HepG2 (cell line): ENCODE measurements around the gene RASIP1. TPM values are rescaled to one million over a fixed set of nuclear protein-coding genes. Genes with fewer than 3 reads are reported as not detected.
A peak's percentile ranks its signal among the peaks of the same experiment; 100 is the strongest.

ENCODE experiments used
- CBX2 ChIP-seq, 2 experiments: fragments of 200-600 bp in 1 of 2; sonication (generic); formaldehyde crosslinking in 1 of 2; IDR thresholded peaks; 2 replicates each; pipeline versions ENCODE4 v1.7.0 to v1.8.1; 2018 to 2022; ENCODE audit warnings: low read depth in 2 of 2, low read length in 1 of 2, mild to moderate bottlenecking in 1 of 2, missing genetic modification reagents in 1 of 2
- CCDC6 ChIP-seq: sonication (generic); formaldehyde crosslinking; IDR thresholded peaks from 2 replicates; pipeline ENCODE4 v1.8.1; 2022; ENCODE audit warnings: mild to moderate bottlenecking, missing genetic modification reagents, moderate library complexity
- E2F1 ChIP-seq: sonication (generic); formaldehyde crosslinking; IDR thresholded peaks from 2 replicates; pipeline ENCODE4 v1.5.0; 2020; ENCODE audit warnings: missing genetic modification reagents
- KAT7 ChIP-seq: IDR thresholded peaks from 2 replicates; pipeline ENCODE4 v1.6.1; 2018; ENCODE audit warnings: borderline replicate concordance, missing compliant biosample characterization
- NFKBIZ ChIP-seq: IDR thresholded peaks from 2 replicates; pipeline ENCODE4 v1.6.1; 2018; ENCODE audit warnings: missing genetic modification reagents, missing compliant biosample characterization
- RFX5 ChIP-seq: IDR thresholded peaks from 2 replicates; pipeline ENCODE4 v1.6.1; 2011; ENCODE audit warnings: low read depth, low read length, improper control_type of control experiment
- SALL2 ChIP-seq: sonication (generic); formaldehyde crosslinking; IDR thresholded peaks from 2 replicates; pipeline ENCODE4 v1.8.1; 2023; ENCODE audit warnings: mild to moderate bottlenecking, missing genetic modification reagents, inconsistent platforms
- SOX5 ChIP-seq: IDR thresholded peaks from 2 replicates; pipeline ENCODE4 v1.6.1; 2016; ENCODE audit warnings: borderline replicate concordance
- TFE3 ChIP-seq: IDR thresholded peaks from 2 replicates; pipeline ENCODE4 v1.6.1; 2016
- ZBTB26 ChIP-seq: IDR thresholded peaks from 2 replicates; pipeline ENCODE4 v1.6.1; 2016; ENCODE audit warnings: missing compliant biosample characterization, missing genetic modification reagents, borderline replicate concordance
- ZBTB42 ChIP-seq: sonication (generic); formaldehyde crosslinking; IDR thresholded peaks from 2 replicates; pipeline ENCODE4 v1.5.0; 2020; ENCODE audit warnings: mild to moderate bottlenecking, missing genetic modification reagents
- ZBTB44 ChIP-seq: sonication (generic); formaldehyde crosslinking; IDR thresholded peaks from 2 replicates; pipeline ENCODE4 v1.4.0; 2020; ENCODE audit warnings: missing genetic modification reagents
- ZNF318 ChIP-seq: sonication (generic); formaldehyde crosslinking; IDR thresholded peaks from 2 replicates; pipeline ENCODE4 v1.4.0; 2020; ENCODE audit warnings: mild to moderate bottlenecking, missing genetic modification reagents
- ZNF382 ChIP-seq: sonication (generic); formaldehyde crosslinking; IDR thresholded peaks from 2 replicates; pipeline ENCODE4 v1.5.0; 2020; ENCODE audit warnings: missing genetic modification reagents, mild to moderate bottlenecking, borderline replicate concordance
- ZNF569 ChIP-seq: sonication (generic); formaldehyde crosslinking; IDR thresholded peaks from 2 replicates; pipeline ENCODE4 v1.5.0; 2020; ENCODE audit warnings: mild to moderate bottlenecking, missing genetic modification reagents, moderate library complexity, borderline replicate concordance
- ZNF670 ChIP-seq: sonication (generic); formaldehyde crosslinking; IDR thresholded peaks from 2 replicates; pipeline ENCODE4 v1.8.0; 2022; ENCODE audit warnings: mild to moderate bottlenecking, missing genetic modification reagents, borderline replicate concordance
- polyA plus RNA-seq, 8 experiments: library from polyadenylated mRNA; depleted of rRNA in 3 of 8; stranded (reverse) in 7 of 8; unstranded in 1 of 8; fragments of >200 nt; fragmentation: Illumina TruSeq in 4 of 8; extraction: Trizol in 4 of 8; gene quantifications; 2 replicates each; pipeline versions ENCODE4 v1.2.1 to v1.2.3, GENCODE V29; 2011 to 2016; ENCODE audit warnings: low read depth in 4 of 8, missing spikeins in 1 of 8, mixed read lengths in 1 of 8; ENCODE audit not compliant: insufficient read depth in 1 of 8
- total RNA-seq, 5 experiments: library from RNA; depleted of rRNA; stranded (reverse); fragments of >200 nt; fragmentation: Illumina TruSeq; extraction: Trizol; gene quantifications; 2 replicates each; pipeline ENCODE4 v1.2.3, GENCODE V29; 2016; ENCODE audit warnings: low read depth in 1 of 5

Gene RASIP1
- total and polyA plus RNA-seq, 2 of the 13 experiments (the other 11 are each of a cell fraction or from before 2014, with no cell fraction given): 0.44 to 0.58 TPM

- no peak for TF ChIP-seq ZNF318 (CRISPR knock-in tag)
- no peak for TF ChIP-seq ZBTB26 (CRISPR knock-in tag)
- peak; percentile 18; the same call in 1 of the 2 replicates for TF ChIP-seq SOX5
- TF ChIP-seq ZNF569 (CRISPR knock-in tag): no peak
- TF ChIP-seq CCDC6 (CRISPR knock-in tag): peak; percentile 24; the same call in 1 of the 2 replicates
- no peak for TF ChIP-seq SALL2 (CRISPR knock-in tag)
- TF ChIP-seq ZNF382 (CRISPR knock-in tag): no peak
- no peak for TF ChIP-seq NFKBIZ (CRISPR knock-in tag)
- no peak for TF ChIP-seq ZBTB42 (CRISPR knock-in tag)
- no peak for TF ChIP-seq E2F1 (CRISPR knock-in tag)
- TF ChIP-seq TFE3 (CRISPR knock-in tag): no peak
- TF ChIP-seq ZBTB44 (CRISPR knock-in tag): no peak
- TF ChIP-seq RFX5: no peak
- no peak for TF ChIP-seq ZNF670 (CRISPR knock-in tag)
- TF ChIP-seq KAT7: no peak
- no peak for TF ChIP-seq CBX2 (IDR thresholded peaks at IDR 0.05; ENCODE audit: low read depth, low read length)
- TF ChIP-seq CBX2 (CRISPR knock-in tag; IDR thresholded peaks at IDR 0.05; ENCODE audit: low read depth): no peak
These were observed 17.3 kb upstream of the RASIP1 start (continued) for GRCh38 chr19:48757741-48758144.
